Measurements from ENCODE around the gene LRCH3. TPM values are rescaled to one million over a fixed set of nuclear protein-coding genes. Genes with fewer than 3 reads are reported as not detected.

LRCH3 gene
- total RNA-seq, 1 donor from 2014 or later: 43.5 TPM

- no peak overlapping the region for H3K4me3 ChIP-seq
- peaks cover 10% of the 10 kb centered on the region for H3K4me1 ChIP-seq
- intact Hi-C loops (cut with DNase I): no loop called here
- H3K9me3 ChIP-seq: no peaks in the 10 kb centered on the region
- ATAC-seq: no peak
- H3K36me3 ChIP-seq: no peaks in the 10 kb centered on the region
- TF ChIP-seq CTCF (IDR thresholded peaks at IDR 0.05): no peak
- DNase-seq: no peak
- no peak overlapping the region for H3K27ac ChIP-seq
- no peaks in the 10 kb centered on the region for H3K27me3 ChIP-seq
Observed at GRCh38 chr3:197793247-197793646, 2.2 kb downstream of the LRCH3 start.

- intact Hi-C loops (cut with DNase I): no loop called here
- H3K4me3 ChIP-seq: no peak overlapping the region
- no peak for ATAC-seq
- DNase-seq: no peak
- no peak for TF ChIP-seq CTCF (IDR thresholded peaks at IDR 0.05)
- H3K9me3 ChIP-seq: no peaks in the 10 kb centered on the region
- peaks cover 13% of the 10 kb centered on the region for H3K4me1 ChIP-seq
- no peaks in the 10 kb centered on the region for H3K27me3 ChIP-seq
- no peak overlapping the region for H3K27ac ChIP-seq
- no peaks in the 10 kb centered on the region for H3K36me3 ChIP-seq
Observed at GRCh38 chr3:197794115-197794514, 3.1 kb downstream of the LRCH3 start.

- ATAC-seq: no peak
- no peak overlapping the region for H3K27ac ChIP-seq
Observed at GRCh38 chr3:197795200-197795599, 4.1 kb downstream of the LRCH3 start.

GRCh38 chr3:197796087-197796486 lies 5.0 kb downstream of the LRCH3 start:
- no peak for TF ChIP-seq CTCF (IDR thresholded peaks at IDR 0.05)
- H3K9me3 ChIP-seq: no peaks in the 10 kb centered on the region
- H3K36me3 ChIP-seq: no peaks in the 10 kb centered on the region
- intact Hi-C loops (cut with DNase I): no loop called here
- no peaks in the 10 kb centered on the region for H3K27me3 ChIP-seq
- ATAC-seq: no peak
- no peak overlapping the region for H3K4me3 ChIP-seq
- no peak for DNase-seq
- H3K4me1 ChIP-seq: peaks cover 19% of the 10 kb centered on the region
- H3K27ac ChIP-seq: no peak overlapping the region

More at GRCh38 chr3:197795200-197795599, 4.1 kb downstream of the LRCH3 start:
- no peaks in the 10 kb centered on the region for H3K36me3 ChIP-seq
- TF ChIP-seq CTCF (IDR thresholded peaks at IDR 0.05): no peak
- DNase-seq: no peak
- no peaks in the 10 kb centered on the region for H3K27me3 ChIP-seq
- no peak overlapping the region for H3K4me3 ChIP-seq
- intact Hi-C loops (cut with DNase I): no loop called here
- H3K9me3 ChIP-seq: no peaks in the 10 kb centered on the region
- H3K4me1 ChIP-seq: peaks cover 18% of the 10 kb centered on the region

- Histone ChIP-seq H3K27ac (no peak overlapping the region), H3K36me3 (no peaks in the 10 kb centered on the region), H3K4me3 (no peak overlapping the region), H3K4me1 (peaks cover 21% of the 10 kb centered on the region), H3K9me3 (no peaks in the 10 kb centered on the region), H3K27me3 (no peaks in the 10 kb centered on the region)
- no peak for DNase-seq
- intact Hi-C loops (cut with DNase I): no loop called here
- no peak for ATAC-seq
- TF ChIP-seq CTCF (IDR thresholded peaks at IDR 0.05): no peak
Observed at GRCh38 chr3:197798863-197799262, 7.8 kb downstream of the LRCH3 start.

GRCh38 chr3:197800379-197800778 lies 9.3 kb downstream of the LRCH3 start:
- H3K4me1 ChIP-seq: peaks cover 21% of the 10 kb centered on the region
- H3K9me3 ChIP-seq: no peaks in the 10 kb centered on the region
- no peak overlapping the region for H3K27ac ChIP-seq
- no peak for DNase-seq
- H3K4me3 ChIP-seq: no peak overlapping the region
- intact Hi-C loops (cut with DNase I): no loop called here
- no peak for ATAC-seq
- H3K36me3 ChIP-seq: no peaks in the 10 kb centered on the region
- TF ChIP-seq CTCF (IDR thresholded peaks at IDR 0.05): no peak
- no peaks in the 10 kb centered on the region for H3K27me3 ChIP-seq
